ENCODE data around the gene PTPN23. TPM values are rescaled to one million over a fixed set of nuclear protein-coding genes. Genes with fewer than 3 reads are reported as not detected.
"Not testable (repeated sequence)": the region's sequence is repeated elsewhere in the genome, so short reads cannot be mapped to it uniquely, and the experiment has no call there.

The PTPN23 gene
- polyA plus RNA-seq, 3 donors from 2014 or later = 0.62 to 7.1 (median 0.68) TPM

DNA sequence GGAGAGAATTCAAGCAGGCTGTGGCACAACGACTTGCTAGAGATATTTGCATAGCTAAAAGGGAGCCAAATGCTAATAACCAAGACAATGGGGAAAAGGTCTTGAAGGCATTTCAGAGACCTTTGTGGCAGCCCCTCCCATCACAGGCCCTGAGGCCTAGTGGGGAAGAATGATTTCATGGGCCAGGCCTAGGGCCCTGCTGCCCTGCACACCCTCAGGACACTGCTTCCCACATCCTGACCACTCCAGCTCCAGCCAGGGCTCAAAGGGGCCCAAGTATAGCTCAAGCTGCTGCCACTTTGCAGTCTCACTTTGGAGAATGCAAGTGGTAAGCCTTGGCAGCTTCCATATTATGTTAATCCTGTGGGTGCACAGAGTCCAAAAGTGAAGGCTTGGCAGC lies 21.5 kb upstream of the PTPN23 start:
- peaks cover 5 to 11% (median 11%) of the 10 kb centered on the region in 3 donors for H3K36me3 Mint-ChIP-seq
- H3K27me3 Mint-ChIP-seq (ENCODE audit: low read depth in 3 of 3) = peaks cover 2 to 5% (median 2%) of the 10 kb centered on the region in 3 donors
- H3K27ac Mint-ChIP-seq = no peak overlapping the region
- peaks cover 14 to 25% (median 16%) of the 10 kb centered on the region in 6 donors for H3K9me3 Mint-ChIP-seq
- H3K4me1 Mint-ChIP-seq = peaks cover 10% of the 10 kb centered on the region in 2 donors
- DNase-seq = no peak
- H3K4me3 Mint-ChIP-seq = no peak overlapping the region

DNA sequence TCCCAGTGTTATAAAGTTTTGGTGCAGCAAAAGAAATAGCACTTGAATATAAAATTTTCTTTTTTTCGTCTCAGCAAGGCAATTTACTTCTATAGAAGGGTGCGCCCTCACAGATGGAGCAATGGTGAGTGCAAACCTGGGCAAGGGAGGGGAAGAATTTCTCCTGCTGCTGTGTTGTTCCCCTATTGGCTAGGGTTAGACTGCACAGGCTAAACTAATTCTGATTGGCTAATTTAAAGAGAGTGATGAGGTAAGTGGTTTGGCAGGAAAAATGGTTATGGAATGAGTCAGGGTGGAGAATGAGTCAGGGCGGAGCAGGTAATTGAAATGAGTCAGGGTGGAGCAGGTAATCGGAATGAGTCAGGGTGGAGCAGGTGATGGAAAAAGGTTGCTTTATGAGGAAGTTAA lies 20.7 kb upstream of the PTPN23 start:
- H3K4me3 Mint-ChIP-seq; DNase-seq; H3K27ac Mint-ChIP-seq; H3K27me3 Mint-ChIP-seq (ENCODE audit: low read depth in 3 of 3): not testable (repeated sequence)
- peaks cover 14 to 25% (median 16%) of the 10 kb centered on the region in 6 donors for H3K9me3 Mint-ChIP-seq
- peaks cover 10% of the 10 kb centered on the region in 2 donors for H3K4me1 Mint-ChIP-seq
- peaks cover 5 to 11% (median 11%) of the 10 kb centered on the region in 3 donors for H3K36me3 Mint-ChIP-seq

DNA sequence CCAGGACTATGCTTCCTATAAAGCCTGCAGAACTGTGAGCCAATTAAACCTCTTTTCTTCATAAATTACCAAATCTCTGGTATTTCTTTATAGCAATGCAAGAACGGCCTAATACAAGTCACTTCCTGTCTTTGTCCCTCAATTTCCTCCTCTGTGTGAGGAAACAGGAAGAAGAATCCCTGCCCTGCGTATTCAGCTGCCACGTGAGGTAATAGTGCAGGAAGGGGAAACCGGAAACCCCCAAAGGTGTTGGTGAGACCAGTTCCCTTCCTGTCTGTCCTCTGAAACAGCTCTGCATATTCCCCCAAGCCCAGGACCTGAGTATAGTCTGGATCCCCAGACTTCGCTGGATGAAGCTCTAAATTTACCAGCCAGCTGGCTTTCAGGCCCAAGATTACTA lies 18.1 kb upstream of the PTPN23 start:
- Mint-ChIP-seq H3K27ac (peak overlapping the region; percentile 21 to 69 (median 66)), H3K4me1 (peaks cover 10% of the 10 kb centered on the region in 2 donors), H3K36me3 (peaks cover 5 to 11% (median 11%) of the 10 kb centered on the region in 3 donors), H3K9me3 (peaks cover 14 to 25% (median 16%) of the 10 kb centered on the region in 6 donors), H3K4me3 (peak overlapping the region in 1 of 5 donors; percentile 23), H3K27me3 (ENCODE audit: low read depth in 3 of 3) (peaks cover 2 to 5% (median 2%) of the 10 kb centered on the region in 3 donors)
- no peak for DNase-seq

DNA sequence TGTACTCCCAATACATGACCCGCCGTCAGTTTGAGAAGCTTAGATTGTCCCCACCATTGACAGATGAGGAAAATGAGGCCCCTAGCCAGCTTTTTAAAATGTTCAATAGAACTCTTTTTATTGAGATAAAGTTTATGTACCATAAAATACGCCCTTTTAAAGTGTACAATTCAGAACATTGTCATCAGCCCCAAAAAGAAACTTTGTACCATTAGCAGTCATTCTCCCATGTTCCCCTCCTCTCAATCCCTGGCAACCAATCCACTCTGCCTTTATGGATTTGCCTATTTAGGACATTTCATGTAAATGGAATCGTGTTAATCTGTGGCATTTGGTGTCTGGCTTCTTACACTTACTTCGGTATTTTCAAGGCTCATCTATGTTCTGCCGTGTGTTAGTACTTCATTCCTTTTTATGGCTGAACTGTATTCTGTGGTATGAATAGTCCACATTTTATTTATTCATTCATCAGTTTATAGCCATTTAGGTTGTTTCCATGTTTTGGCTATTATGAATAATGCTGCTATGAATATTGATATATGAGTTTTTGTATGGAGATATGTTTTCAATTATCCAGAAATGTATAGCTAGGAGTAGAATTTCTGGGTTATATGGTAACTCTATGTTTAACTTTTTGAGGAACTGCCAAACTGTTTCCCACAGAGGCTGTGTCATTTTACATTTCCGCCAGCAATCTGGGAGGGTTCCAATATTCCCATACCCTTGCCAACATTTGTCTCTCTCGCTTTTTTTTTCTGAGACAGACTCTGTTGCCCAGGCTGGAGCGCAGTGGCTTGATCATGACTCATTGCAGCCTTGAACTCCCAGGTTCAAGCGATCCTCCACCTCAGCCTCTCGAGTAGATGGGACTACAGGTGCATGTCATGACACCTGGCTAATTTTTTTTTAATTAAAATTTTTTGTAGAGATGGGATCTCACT lies 15.3 kb upstream of the PTPN23 start:
- DNase-seq = no peak
- H3K27ac Mint-ChIP-seq = no peak overlapping the region
- H3K4me1 Mint-ChIP-seq = peaks cover 10% of the 10 kb centered on the region in 2 donors
- peaks cover 0 to under 1% (median under 1%) of the 10 kb centered on the region in 6 donors for H3K9me3 Mint-ChIP-seq
- H3K36me3 Mint-ChIP-seq = peaks cover 0 to 5% (median under 1%) of the 10 kb centered on the region in 3 donors
- peaks cover 0 to 6% (median 2%) of the 10 kb centered on the region in 3 donors for H3K27me3 Mint-ChIP-seq (ENCODE audit: low read depth in 3 of 3)
- no peak overlapping the region for H3K4me3 Mint-ChIP-seq

DNA sequence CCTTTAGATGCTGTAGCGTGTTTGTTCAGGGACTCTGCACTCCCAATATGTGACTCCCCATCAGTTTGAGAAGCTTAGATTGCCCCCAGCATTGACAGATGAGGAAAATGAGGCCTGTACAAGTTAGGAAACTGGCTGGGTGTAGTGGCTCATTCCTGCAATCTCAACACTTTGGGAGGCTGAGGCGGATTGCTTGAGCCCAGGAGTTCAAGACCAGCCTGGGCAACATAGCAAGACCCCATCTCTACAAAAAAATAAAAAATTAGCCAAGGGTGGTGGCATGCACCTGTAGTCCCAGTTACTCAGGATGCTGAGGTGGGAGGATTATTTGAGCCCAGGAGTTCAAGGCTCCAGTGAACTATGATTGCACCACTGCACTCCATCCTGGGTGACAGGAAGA lies 14.0 kb upstream of the PTPN23 start:
- H3K27me3 Mint-ChIP-seq (ENCODE audit: low read depth in 3 of 3) = peaks cover 0 to 6% (median 2%) of the 10 kb centered on the region in 3 donors
- H3K9me3 Mint-ChIP-seq = no peaks in the 10 kb centered on the region
- peaks cover 10% of the 10 kb centered on the region in 2 donors for H3K4me1 Mint-ChIP-seq
- peaks cover 0 to 5% (median 0%) of the 10 kb centered on the region in 3 donors for H3K36me3 Mint-ChIP-seq
- no peak overlapping the region for H3K27ac Mint-ChIP-seq
- H3K4me3 Mint-ChIP-seq = no peak overlapping the region
- no peak for DNase-seq

DNA sequence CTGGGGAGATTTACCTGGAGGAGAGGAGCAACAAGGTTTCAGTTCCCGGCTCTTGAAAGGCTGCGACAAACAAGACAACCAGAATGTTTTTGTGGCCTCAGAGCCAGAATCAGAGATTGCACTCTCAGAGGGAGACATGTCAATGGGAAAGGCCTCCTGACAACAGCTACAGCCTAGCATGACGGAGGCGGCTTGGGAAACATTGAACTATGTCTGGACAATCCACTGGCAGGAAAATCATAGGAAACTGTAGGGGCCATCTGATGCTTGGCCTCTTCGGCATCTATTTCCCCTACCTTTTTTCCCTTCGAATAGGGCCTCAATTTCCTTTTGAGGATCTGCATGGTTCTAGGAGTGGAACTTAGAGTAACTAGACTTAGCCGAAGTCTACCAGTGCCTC lies 13.2 kb upstream of the PTPN23 start:
- H3K9me3 Mint-ChIP-seq = no peaks in the 10 kb centered on the region
- H3K36me3 Mint-ChIP-seq = peaks cover 0 to 2% (median 0%) of the 10 kb centered on the region in 3 donors
- H3K27me3 Mint-ChIP-seq (ENCODE audit: low read depth in 3 of 3) = peaks cover 0 to 4% (median 4%) of the 10 kb centered on the region in 3 donors
- H3K4me1 Mint-ChIP-seq = peaks cover 5% of the 10 kb centered on the region in 2 donors
- no peak for DNase-seq
- no peak overlapping the region for H3K27ac Mint-ChIP-seq
- H3K4me3 Mint-ChIP-seq = no peak overlapping the region

DNA sequence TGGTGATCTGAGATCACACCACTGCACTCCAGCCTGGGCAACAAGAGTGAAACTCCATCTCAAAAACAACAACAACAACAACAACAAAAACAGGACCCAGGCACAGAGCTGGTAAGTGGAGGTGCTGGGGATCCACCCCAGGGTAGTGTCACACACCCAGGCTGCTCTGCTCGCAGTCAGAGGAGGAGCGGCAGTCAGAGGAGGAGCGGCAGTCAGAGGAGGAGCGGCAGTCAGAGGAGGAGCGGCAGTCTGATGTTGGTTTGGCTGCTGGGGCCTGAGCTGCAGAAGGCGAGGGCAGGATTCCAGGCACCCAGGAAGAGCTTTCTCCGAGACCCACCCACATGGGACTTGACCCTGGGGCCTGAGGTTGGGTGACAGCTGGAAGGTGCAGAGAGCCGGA lies 10.8 kb upstream of the PTPN23 start:
- not testable (repeated sequence) for H3K27me3 Mint-ChIP-seq (ENCODE audit: low read depth in 3 of 3); H3K27ac Mint-ChIP-seq; H3K4me3 Mint-ChIP-seq; H3K4me1 Mint-ChIP-seq; DNase-seq; H3K9me3 Mint-ChIP-seq; H3K36me3 Mint-ChIP-seq

DNA sequence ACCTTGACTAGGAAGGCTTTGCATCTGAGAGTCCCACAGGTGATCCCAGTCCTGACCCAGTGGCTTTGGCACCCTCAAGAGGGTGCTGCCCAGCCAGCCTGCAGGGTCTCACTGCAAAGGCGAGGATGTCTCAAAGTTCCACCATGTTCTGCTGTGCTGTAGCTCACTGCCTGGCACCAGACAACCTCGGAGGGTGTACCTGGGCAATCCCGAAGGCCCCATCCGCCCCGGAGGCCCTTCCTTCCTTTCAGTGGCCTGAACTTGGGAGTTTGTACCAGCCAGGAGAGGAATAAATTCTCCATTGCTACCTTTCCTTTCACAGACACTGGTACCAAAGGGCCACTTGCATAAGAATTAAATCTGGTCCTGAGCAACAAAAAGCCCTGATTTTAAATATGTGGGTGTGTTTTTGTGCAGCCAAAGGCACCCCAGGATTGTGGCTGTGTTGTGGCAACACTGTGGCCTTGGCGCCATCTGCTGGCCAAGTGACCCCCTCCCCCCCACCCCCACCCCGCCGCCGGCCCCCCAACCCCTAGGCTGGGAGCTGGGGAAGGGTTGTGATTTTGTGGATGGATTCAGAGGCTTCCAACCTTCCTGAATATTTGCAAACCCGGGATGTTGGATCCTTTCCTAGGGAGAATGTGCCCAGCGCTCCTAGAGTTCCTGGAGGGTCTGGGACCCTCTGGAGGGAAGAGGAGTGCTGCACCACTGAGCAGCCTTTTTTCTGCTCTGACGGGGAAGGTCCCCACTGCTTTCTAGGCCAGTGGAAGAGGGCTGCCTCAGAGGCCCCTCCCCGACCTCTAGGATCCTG lies 9.7 kb upstream of the PTPN23 start:
- no peak overlapping the region for H3K27ac Mint-ChIP-seq
- peaks cover 0 to 4% (median 4%) of the 10 kb centered on the region in 3 donors for H3K27me3 Mint-ChIP-seq (ENCODE audit: low read depth in 3 of 3)
- H3K4me3 Mint-ChIP-seq = no peak overlapping the region
- no peaks in the 10 kb centered on the region for H3K36me3 Mint-ChIP-seq
- peak in 2 of 3 donors; percentile 24 to 28 for DNase-seq
- H3K9me3 Mint-ChIP-seq = no peaks in the 10 kb centered on the region
- peaks cover 0 to 3% of the 10 kb centered on the region in 2 donors for H3K4me1 Mint-ChIP-seq

DNA sequence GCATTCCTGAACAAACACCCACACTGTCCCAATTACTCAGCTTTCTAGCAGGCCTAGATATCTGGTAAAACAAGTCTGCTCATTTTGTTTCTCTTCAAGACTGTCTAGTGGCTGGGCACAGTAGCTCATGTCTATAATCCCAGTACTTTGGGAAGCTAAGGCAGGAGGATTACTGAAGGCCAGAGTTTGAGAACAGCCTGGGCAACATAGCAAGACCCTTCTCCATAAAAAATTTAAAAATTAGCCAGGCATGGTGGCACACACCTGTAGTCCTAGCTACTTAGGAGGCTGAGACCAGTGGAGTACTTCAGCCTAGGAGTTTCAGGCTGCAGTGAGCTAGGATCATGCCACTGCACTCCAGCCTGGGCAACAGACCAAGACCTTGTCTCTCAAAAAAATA lies 6.2 kb upstream of the PTPN23 start:
- Mint-ChIP-seq H3K4me1 (peaks cover 4 to 7% of the 10 kb centered on the region in 2 donors), H3K36me3 (no peaks in the 10 kb centered on the region), H3K4me3 (no peak overlapping the region), H3K9me3 (no peaks in the 10 kb centered on the region), H3K27ac (no peak overlapping the region), H3K27me3 (ENCODE audit: low read depth in 3 of 3) (peaks cover 0 to 4% (median 3%) of the 10 kb centered on the region in 3 donors)
- DNase-seq = no peak

DNA sequence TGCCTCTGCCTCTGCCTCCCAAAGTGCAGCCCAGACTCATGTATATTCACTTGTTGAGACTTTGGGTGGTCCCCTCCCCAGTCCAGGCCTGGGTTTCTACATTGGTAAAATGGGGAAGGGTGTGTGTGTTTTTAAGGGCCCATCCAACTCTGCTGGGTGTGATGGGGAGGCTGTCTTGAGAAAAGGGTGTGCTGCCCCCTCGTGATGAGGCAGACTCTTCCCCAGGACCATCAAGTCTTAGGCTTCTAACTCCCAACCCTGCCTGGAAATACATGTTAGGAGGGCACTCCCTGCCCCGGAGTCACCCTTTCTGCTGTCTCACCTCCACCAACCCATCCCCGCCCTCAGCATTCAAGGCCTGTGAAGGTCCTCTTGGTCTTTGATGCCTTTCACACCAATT lies 4.4 kb upstream of the PTPN23 start:
- peak overlapping the region in 1 of 6 donors; percentile 58 for H3K27ac Mint-ChIP-seq
- H3K36me3 Mint-ChIP-seq = no peaks in the 10 kb centered on the region
- peaks cover 15 to 18% of the 10 kb centered on the region in 2 donors for H3K4me1 Mint-ChIP-seq
- H3K9me3 Mint-ChIP-seq = no peaks in the 10 kb centered on the region
- H3K27me3 Mint-ChIP-seq (ENCODE audit: low read depth in 3 of 3) = peaks cover 7 to 16% (median 11%) of the 10 kb centered on the region in 3 donors
- no peak for DNase-seq
- H3K4me3 Mint-ChIP-seq = no peak overlapping the region

DNA sequence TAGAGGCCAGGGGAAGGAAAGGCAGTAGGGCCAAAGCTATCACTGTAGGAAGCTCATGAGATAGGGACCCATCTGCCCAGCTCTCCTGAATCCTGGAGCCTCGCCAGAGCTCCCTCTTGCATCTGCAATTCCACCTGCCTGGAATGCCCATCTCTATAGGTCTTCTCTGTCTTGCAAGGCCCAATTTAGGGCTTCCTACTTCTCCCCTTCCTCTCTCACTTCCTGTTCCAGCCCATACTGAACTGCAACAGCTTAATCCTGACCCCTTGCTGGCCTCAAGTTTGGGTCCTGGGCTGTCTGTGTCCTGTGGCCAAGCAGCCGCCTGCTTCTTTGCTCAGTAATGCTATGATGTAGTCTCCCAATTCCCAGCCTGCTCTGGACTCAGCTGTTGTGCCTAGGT lies 3.6 kb upstream of the PTPN23 start:
- no peak for DNase-seq
- Mint-ChIP-seq H3K4me3 (no peak overlapping the region), H3K36me3 (no peaks in the 10 kb centered on the region), H3K9me3 (no peaks in the 10 kb centered on the region), H3K4me1 (peaks cover 23 to 25% of the 10 kb centered on the region in 2 donors), H3K27ac (no peak overlapping the region), H3K27me3 (ENCODE audit: low read depth in 3 of 3) (peaks cover 8 to 15% (median 11%) of the 10 kb centered on the region in 3 donors)

DNA sequence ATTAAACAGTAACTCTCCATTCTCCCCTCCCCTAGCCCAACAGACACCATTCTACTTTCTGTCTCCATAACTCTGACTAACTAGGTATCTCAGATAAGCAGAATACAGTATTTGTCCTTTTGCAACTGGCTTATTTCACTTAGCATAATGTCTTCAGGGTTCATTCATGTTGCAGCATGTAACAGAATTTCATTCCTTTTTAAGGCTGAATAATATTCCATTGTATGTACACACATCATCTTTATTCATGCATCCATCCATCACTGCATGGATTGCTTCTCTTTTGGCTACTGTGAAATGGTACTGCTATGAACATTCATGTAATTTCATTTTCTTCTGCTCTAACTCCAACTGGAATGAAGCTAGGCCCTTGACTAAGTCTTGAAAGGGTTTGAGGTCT lies 2.0 kb upstream of the PTPN23 start:
- Mint-ChIP-seq H3K4me1 (peaks cover 34 to 36% of the 10 kb centered on the region in 2 donors), H3K36me3 (no peaks in the 10 kb centered on the region), H3K27ac (peak overlapping the region in 2 of 6 donors; percentile 4 to 10), H3K9me3 (no peaks in the 10 kb centered on the region), H3K4me3 (peak overlapping the region in 1 of 5 donors; percentile 9), H3K27me3 (ENCODE audit: low read depth in 3 of 3) (peaks cover 8 to 14% (median 11%) of the 10 kb centered on the region in 3 donors)
- no peak for DNase-seq

DNA sequence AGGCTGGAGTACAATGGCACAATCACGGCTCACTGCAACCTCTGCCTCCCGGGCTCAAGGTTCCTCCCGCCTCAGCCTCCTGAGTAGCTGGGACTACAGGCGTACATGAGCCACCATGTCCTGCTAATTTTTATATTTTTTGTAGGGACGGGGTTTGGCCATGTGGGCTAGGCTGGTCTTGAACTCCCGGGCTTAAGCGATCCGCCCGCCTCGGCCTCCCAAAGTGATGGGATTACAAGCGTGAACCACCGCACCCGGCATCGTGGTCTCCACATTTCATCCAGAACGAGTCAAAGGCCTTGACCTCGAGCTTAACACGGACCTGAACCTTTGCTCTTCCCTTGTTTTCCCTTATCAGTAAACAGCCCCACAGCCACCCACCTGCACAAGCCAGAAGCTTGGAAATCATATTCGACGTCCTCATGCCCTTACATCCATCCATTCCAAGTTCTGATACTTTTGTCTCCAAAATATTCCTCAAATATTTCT lies 1.4 kb upstream of the PTPN23 start:
- Mint-ChIP-seq H3K4me1 (peaks cover 34 to 42% of the 10 kb centered on the region in 2 donors), H3K4me3 (peak overlapping the region; percentile 92 to 100 (median 98)), H3K27ac (peak overlapping the region; percentile 98 to 100 (median 99)), H3K9me3 (no peaks in the 10 kb centered on the region), H3K36me3 (no peaks in the 10 kb centered on the region), H3K27me3 (ENCODE audit: low read depth in 3 of 3) (peaks cover 8 to 16% (median 11%) of the 10 kb centered on the region in 3 donors)
- no peak for DNase-seq
